ENCODE measurements around the gene LY6G5C. TPM values are rescaled to one million over a fixed set of nuclear protein-coding genes. Genes with fewer than 3 reads are reported as not detected.
A peak's percentile ranks its signal among the peaks of the same experiment; 100 is the strongest.

Gene LY6G5C
- total and polyA plus RNA-seq, 2 donors (not counting 1 experiment from before 2014, with no cell fraction given) = 0.83 to 2.0 TPM

- peaks cover 8% of the 10 kb centered on the region for H3K4me1 ChIP-seq (ENCODE audit: control insufficient read depth, extremely low read depth, insufficient read depth, low read length)
- no peaks in the 10 kb centered on the region for H4K20me1 ChIP-seq (ENCODE audit: control insufficient read depth, extremely low read depth, insufficient read depth, low read length)
- H3K79me2 ChIP-seq (ENCODE audit: control insufficient read depth, insufficient read depth, low read length) = peaks cover 22% of the 10 kb centered on the region
- no peaks in the 10 kb centered on the region for H3K9me3 ChIP-seq (ENCODE audit: control insufficient read depth, insufficient read depth, low read depth, low read length)
- H3K4me2 ChIP-seq (ENCODE audit: extremely low read depth, insufficient read depth, low read length) = peak overlapping the region; percentile 98
- H3K36me3 ChIP-seq (ENCODE audit: control insufficient read depth, insufficient read depth, low read length) = no peaks in the 10 kb centered on the region
- H3K9ac ChIP-seq (ENCODE audit: insufficient read depth, low read length) = peak overlapping the region; percentile 96
- peak overlapping the region; percentile 76 to 93 (median 82) for H3K4me3 ChIP-seq (replicated peaks in 1 of 4; ENCODE audit: control extremely low read depth in 1 of 4, insufficient read depth in 1 of 4, low read depth in 3 of 4, low read length in 4 of 4)
- no peak overlapping the region for H2AFZ ChIP-seq (ENCODE audit: low read length)
- H3K27me3 ChIP-seq (ENCODE audit: control insufficient read depth, insufficient read depth, low read length) = no peaks in the 10 kb centered on the region
- DNase-seq (ENCODE audit: low read depth in 2 of 2) = peak; percentile 7 to 51
- peak overlapping the region; percentile 98 for H3K27ac ChIP-seq (ENCODE audit: insufficient read depth, low read length)
- TF ChIP-seq EZH2 (IDR thresholded peaks at IDR 0.05; ENCODE audit: low read length, missing control alignments) = no peak
- no peak for TF ChIP-seq CTCF (conservative IDR thresholded peaks at IDR 0.05 in 1 of 2, IDR thresholded peaks at IDR 0.05 in 1 of 2; ENCODE audit: low read depth in 1 of 2, low read length in 2 of 2)
Observed at GRCh38 chr6:31701666-31702404, 21.0 kb upstream of the LY6G5C start.

GRCh38 chr6:31700740-31701401 is 20.0 kb upstream of the LY6G5C start:
- H2AFZ ChIP-seq (ENCODE audit: low read length) = no peak overlapping the region
- no peak overlapping the region for H3K27ac ChIP-seq (ENCODE audit: insufficient read depth, low read length)
- peak overlapping the region in 1 of 4 experiments; percentile 10 for H3K4me3 ChIP-seq (replicated peaks in 1 of 4; ENCODE audit: control extremely low read depth in 1 of 4, insufficient read depth in 1 of 4, low read depth in 3 of 4, low read length in 4 of 4)
- no peak overlapping the region for H3K9ac ChIP-seq (ENCODE audit: insufficient read depth, low read length)
- peaks cover 22% of the 10 kb centered on the region for H3K79me2 ChIP-seq (ENCODE audit: control insufficient read depth, insufficient read depth, low read length)
- TF ChIP-seq CTCF (conservative IDR thresholded peaks at IDR 0.05 in 1 of 2, IDR thresholded peaks at IDR 0.05 in 1 of 2; ENCODE audit: low read depth in 1 of 2, low read length in 2 of 2) (no peak), EZH2 (IDR thresholded peaks at IDR 0.05; ENCODE audit: low read length, missing control alignments) (no peak)
- no peaks in the 10 kb centered on the region for H4K20me1 ChIP-seq (ENCODE audit: control insufficient read depth, extremely low read depth, insufficient read depth, low read length)
- H3K9me3 ChIP-seq (ENCODE audit: control insufficient read depth, insufficient read depth, low read depth, low read length) = no peaks in the 10 kb centered on the region
- DNase-seq (ENCODE audit: low read depth in 2 of 2) = no peak
- no peaks in the 10 kb centered on the region for H3K36me3 ChIP-seq (ENCODE audit: control insufficient read depth, insufficient read depth, low read length)
- H3K4me1 ChIP-seq (ENCODE audit: control insufficient read depth, extremely low read depth, insufficient read depth, low read length) = peaks cover 8% of the 10 kb centered on the region
- H3K27me3 ChIP-seq (ENCODE audit: control insufficient read depth, insufficient read depth, low read length) = no peaks in the 10 kb centered on the region
- H3K4me2 ChIP-seq (ENCODE audit: extremely low read depth, insufficient read depth, low read length) = no peak overlapping the region

GRCh38 chr6:31697555-31697954 is 16.7 kb upstream of the LY6G5C start:
- Histone ChIP-seq H3K79me2 (ENCODE audit: control insufficient read depth, insufficient read depth, low read length) (peaks cover 19% of the 10 kb centered on the region), H4K20me1 (ENCODE audit: control insufficient read depth, extremely low read depth, insufficient read depth, low read length) (no peaks in the 10 kb centered on the region), H3K4me1 (ENCODE audit: control insufficient read depth, extremely low read depth, insufficient read depth, low read length) (peaks cover 8% of the 10 kb centered on the region), H3K4me2 (ENCODE audit: extremely low read depth, insufficient read depth, low read length) (no peak overlapping the region), H3K4me3 (replicated peaks in 1 of 4; ENCODE audit: control extremely low read depth in 1 of 4, insufficient read depth in 1 of 4, low read depth in 3 of 4, low read length in 4 of 4) (no peak overlapping the region), H3K9ac (ENCODE audit: insufficient read depth, low read length) (no peak overlapping the region), H2AFZ (ENCODE audit: low read length) (no peak overlapping the region), H3K27ac (ENCODE audit: insufficient read depth, low read length) (no peak overlapping the region), H3K36me3 (ENCODE audit: control insufficient read depth, insufficient read depth, low read length) (peaks cover 10% of the 10 kb centered on the region), H3K27me3 (ENCODE audit: control insufficient read depth, insufficient read depth, low read length) (no peaks in the 10 kb centered on the region), H3K9me3 (ENCODE audit: control insufficient read depth, insufficient read depth, low read depth, low read length) (no peaks in the 10 kb centered on the region)
- TF ChIP-seq CTCF (conservative IDR thresholded peaks at IDR 0.05 in 1 of 2, IDR thresholded peaks at IDR 0.05 in 1 of 2; ENCODE audit: low read depth in 1 of 2, low read length in 2 of 2) = no peak
- no peak for TF ChIP-seq EZH2 (IDR thresholded peaks at IDR 0.05; ENCODE audit: low read length, missing control alignments)
- no peak for DNase-seq (ENCODE audit: low read depth in 2 of 2)
